HS-27A (cell line): ENCODE data around the gene GAL3ST3.
"Not testable (repeated sequence)": the region's sequence is repeated elsewhere in the genome, so short reads cannot be mapped to it uniquely, and the experiment has no call there.

ENCODE experiments used
- DNase-seq: peaks from one replicate; pipeline ENCODE4 v3.0.0-alpha.2; 2012; ENCODE audit warnings: low read depth, missing footprints

Gene GAL3ST3

DNA sequence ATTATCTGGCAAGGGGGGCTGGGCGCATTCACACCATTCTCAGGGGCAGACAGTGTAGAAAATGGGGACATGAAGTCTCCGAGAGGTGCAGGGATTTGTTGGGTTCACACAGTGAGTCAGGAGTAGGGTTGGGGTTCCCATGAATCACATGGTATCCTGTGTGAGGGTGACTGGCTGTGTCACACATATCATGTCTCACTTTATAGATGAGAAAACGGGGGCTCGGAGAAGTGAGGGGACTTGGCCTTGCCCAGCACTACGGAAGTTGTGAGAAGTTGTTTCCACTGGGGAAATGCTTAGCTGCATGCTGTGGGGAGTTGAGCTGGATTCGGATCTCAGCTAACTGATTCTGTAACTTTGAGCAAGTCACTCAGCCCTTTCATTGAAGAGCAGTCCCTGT, 4.2 kb downstream of the GAL3ST3 start:
- no peak for DNase-seq

DNA sequence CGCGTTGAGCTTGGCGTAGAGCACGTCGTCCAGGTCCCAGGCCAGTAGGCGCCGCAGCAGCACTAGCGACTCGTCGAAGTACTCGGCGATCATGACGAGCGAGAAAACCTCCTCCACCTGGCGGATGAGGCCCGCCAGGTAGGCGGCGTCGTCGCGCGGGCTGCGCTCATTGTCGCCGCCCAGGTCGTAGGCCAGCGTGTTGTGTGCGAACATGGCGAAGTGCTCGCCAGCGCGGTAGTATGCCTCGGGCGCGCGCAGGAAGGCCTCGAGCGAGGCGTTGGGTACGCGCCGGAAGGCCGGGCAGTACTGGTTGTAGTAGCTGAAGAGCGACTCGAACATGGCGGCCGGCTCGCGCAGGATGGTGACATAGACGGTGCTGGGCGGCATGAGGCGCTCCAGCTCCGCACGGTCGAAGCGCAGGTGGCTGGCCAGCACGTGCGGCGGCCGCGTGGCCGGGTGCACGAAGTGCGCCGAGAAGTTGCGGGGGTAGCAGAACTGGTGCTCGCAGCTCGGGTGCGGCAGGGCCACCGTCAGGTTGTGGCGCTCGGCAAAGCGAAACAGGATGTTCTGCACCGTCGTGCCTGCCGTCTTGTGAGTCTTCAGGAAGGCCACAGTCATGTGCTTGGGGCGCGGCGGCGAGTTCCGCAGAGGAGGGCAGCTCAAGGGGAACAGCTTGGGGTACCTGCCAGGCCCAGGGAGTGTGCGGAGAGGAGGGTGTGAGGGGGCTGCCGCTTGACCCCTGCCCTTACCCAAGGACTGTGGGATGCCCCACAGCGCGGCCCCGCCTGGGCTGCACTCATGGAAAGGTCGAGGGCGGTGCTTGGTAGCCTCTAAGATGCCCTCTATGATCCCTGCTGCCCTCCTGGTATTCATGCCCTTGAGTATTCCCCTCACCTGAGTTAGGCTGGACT, 5.7 kb downstream of the GAL3ST3 start:
- no peak for DNase-seq

DNA sequence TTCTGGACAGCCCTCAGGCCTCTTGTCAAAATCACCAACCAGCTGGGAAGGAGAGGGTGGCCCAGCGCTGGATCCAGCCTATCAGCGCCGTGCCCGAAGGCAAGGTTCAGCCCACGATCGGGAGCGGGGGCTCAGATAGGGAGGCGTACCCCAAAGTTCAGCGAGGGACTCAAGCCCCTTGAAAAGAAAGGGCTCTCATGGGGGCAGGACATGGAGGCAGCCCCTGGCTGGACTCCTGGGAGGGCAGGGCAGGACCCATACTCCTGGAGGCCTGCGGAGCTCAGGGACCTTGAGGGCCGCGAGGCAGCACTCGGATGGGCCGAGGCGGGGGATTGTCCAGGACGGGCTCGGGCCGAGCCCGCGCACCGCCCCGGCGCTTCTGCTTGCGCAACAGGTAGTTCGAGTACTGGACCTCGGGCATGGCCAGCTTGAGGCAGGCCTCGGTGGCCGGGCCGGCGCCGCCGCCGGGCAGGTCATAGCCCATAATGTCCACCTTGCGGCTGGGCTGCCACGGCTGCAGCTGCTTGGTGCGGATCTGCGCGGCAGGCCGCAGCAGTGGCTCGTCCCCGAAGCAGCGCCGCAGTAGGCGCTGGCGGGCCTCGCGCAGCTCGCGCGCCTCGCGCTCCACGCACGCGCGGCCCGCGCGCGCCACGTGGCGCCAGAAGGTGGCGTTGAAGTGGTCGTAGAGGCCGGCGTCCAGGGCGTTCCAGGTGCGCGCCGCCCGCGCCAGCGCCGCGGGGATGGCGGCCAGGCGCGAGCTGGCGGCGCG, 6.5 kb downstream of the GAL3ST3 start:
- DNase-seq: no peak

DNA sequence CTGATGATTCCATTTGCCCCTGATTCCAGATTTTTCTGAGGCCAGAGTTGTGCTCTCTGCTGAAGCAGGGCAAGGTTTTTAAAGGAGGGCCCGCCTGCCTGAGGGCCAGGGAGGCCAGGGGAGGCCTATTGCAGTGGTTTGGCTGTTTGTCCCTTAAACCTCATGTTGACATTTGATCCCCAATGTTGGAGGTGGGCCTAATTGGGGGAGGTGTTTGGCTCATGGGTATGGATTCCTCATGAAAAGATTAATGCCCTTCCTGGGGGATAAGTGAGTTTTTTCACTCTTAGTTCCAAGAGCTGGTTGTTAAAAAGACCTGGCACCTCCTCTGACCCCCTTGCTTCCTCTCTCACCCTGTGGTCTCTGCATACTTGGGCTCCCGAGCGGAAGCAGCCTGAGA, 9.2 kb downstream of the GAL3ST3 start:
- no peak for DNase-seq

DNA sequence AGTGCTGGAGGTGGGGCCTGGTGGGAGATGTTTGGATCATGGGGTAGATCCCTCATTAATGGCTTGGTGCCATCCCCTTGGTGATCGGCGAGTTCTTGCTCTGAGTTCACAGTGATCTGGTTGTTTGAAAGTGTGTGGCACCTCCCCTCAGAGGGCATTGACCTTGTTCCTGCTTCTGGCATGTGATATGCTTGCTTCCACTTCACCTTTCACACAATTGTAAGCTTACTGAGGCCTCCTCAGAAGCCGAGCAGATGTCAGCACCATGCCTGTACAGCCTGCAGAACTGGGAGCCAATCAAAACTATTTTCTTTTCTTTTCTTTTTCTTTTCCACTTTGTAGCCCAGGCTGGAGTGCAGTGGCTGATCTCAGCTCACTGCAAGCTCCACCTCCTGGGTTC, 11.6 kb downstream of the GAL3ST3 start:
- DNase-seq: no peak

DNA sequence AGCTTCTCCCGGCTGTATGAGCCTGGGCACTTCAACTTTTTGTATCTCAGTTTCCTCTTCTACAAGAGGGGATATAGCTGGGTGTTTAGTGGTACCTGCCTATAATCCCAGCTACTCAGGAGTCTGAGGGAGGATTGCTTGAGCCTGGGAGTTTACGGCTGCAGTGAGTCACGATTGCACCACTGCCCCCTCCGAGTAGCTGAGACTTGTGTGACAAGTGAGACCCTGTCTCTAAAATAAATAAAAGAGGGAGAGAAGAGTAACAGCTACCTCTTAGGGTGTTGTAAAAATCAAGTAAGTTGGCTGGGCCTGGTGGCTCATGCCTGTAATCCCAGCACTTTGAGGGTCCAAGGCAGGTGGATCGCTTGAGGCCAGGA, 12.6 kb downstream of the GAL3ST3 start:
- DNase-seq: no peak

DNA sequence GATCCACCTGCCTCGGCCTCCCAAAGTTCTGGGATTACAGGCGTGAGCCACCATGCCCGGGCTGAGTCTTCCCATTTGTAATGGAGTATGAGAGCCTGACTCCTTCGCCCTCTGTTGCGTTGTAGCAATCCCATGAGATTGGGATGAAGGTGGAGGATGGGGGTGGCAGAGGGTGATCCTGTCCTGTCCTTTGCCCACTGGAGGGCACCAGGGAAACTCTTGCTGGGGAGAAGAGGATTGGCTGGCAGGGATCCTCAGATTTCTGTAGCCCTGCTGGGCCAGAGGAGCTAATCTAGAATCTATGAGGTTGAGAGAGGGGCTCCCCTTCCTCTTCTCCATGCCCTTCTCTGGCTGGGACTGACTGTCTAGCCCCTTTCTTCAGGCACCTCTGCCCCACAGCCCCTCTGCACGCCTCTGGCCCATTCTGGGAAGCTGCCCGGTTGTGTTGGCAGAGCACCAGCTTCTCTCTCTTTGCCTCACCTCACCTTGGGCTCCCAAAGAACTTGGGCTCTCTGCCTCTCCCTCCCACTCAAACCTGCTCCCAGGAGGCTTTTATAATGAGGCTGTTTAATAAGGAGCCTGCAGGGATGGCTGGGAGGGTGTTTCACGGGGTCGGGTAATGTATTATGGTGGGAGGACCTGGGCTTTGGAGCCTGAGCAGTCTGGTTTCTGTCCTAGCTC, 13.2 kb downstream of the GAL3ST3 start:
- DNase-seq: no peak

DNA sequence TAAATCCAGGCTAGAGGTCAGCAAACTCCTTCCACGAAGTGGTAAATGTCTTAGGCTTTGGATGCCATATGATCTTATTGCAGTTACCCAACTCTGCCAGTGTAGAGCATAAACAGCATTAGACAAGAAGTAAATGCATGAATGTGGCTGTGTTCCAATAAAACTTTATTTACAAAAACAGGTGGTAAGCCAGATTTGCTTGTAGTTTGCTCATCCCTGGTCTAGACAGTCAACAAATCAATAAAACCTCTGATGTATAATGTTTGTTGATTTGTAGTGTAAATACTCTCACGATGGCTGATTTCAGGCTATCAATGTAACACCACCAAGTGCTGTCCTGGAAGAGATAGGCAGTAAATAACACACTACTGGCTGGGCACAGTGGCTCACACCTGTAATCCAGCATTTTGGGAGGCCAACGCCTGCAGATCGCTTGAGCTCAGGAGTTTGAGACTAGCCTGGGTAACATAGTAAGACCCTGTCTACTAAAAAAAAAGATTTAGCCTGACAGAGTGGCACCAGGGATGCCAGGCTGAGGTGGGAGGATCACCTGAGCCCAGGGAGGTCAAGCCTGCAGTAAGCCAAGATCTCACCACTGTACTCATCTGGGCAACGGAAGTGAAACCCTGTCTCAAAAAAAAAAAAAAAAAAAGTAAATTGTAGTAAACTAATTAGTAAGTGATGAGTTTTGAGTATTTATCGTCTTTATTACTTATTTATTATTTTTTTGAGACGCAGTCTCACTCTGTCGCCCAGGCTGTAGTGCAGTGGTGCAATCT, 15.8 kb downstream of the GAL3ST3 start:
- no peak for DNase-seq

DNA sequence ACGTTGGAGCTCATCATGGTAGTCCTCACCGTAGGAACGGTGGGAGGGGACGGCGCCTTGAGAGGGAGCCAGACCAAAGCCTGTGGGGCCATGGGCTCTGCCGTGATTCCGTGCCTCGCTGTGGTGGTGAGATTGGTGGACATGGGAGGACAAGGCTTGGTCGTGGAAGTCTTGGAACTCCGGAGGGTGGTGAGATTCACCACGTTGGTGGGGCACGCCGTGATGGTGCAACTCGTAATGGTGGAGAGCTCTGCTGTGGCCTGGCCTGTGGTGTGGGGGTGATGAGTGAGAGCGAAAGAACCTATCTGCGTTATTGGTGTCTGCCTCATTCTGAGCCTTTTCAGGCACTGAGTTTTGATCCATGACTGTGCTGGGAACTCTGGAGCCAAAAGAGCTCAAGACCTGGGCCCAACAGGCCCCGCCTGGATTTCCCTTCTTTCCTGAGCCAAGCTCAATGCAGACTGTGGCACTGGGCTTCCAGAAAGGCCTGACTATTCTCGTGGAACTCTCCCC, 22.9 kb downstream of the GAL3ST3 start, which contains the start of gene CATSPER1:
TSS of gene CATSPER1 (minus strand) at position 463 of the 513 bp plus-strand sequence. CDS start at position 363, 100 bp downstream.
- DNase-seq: no peak

DNA sequence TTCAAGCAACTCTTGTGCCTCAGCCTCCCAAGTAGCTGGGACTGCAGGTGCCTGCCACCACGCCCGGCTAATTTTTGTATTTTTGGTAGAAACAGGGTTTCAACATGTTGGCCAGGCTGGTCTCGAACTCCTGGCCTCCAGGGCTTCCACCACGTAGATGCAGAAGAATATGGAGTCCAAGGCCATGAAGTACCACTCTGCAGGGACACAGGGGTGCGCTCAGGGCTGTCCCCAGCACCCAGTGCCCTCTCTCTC, 25.8 kb downstream of the GAL3ST3 start:
- DNase-seq: not testable (repeated sequence)

DNA sequence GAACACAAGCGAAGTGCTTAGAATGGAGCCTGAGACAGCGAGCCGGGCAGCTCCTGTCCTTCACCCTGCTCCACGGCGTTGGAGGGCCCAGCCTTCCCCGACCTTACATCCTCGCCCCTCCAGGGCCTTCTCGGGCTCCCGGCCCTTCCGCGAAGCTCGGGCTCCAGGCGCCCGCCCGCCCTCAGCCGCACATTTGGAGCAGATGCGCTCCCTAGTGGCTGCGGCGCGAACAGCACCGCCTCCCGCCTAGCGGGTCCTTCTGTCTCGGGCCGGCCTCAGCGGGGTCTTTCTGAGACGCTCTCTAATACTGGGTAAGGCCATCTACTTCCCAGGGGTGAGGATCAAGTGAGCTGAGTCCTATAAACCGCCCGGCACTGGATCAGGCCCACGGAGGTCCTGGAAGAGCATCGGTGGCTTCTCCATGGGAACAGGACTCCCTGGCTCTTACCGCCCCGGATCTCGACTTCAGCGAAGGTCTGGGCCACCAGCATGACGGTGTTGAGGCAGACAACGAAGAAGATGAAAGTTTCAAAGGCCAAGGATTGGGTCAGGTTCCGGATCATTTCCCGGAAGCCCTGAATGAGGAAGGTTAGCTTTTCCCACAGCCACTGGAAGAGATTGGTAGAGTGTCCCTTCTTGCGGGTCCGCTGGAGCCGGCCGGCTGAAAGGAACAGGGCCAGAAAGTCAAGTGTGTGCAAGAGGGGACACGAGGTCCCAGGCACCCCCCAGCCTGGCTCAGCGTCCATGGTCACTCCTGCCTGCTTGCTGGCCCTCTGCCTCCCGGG, 26.4 kb downstream of the GAL3ST3 start:
- DNase-seq: no peak

DNA sequence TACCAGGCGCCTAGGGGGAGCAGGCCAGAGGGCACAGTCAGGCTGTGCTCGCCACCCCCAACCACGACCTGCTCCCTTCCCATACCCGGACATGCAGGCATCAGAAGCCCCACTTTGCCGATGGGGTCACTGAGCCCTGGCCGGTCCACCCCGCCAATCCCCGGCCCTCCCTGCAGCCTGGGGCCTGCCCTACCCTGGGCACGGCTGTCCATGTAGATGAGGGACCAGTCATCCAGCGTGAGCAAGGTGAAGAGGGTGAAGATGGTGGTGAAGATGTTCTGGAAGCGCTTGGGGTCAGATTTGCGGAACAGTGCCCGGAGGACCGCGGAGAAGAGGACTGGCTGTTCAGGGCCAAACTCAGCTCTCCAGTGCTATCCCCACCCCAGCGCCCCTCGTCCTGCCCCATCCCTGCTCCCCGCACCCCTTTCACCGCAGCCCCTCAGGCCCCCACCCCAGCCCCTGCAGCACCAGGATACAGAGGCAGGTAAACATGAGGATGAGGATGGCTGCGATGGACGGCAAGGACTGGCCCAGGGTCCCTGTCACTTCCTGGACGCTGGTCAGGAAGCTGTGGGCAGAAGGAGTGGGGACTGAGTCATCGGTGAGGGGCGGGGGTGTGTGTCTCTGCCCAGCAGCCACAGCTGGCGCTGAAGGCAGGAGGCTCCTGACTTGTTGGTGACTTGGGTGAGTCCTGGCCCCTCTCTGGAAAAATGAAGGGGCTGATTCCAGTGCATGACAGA, 28.2 kb downstream of the GAL3ST3 start:
- DNase-seq: peak; percentile 73

DNA sequence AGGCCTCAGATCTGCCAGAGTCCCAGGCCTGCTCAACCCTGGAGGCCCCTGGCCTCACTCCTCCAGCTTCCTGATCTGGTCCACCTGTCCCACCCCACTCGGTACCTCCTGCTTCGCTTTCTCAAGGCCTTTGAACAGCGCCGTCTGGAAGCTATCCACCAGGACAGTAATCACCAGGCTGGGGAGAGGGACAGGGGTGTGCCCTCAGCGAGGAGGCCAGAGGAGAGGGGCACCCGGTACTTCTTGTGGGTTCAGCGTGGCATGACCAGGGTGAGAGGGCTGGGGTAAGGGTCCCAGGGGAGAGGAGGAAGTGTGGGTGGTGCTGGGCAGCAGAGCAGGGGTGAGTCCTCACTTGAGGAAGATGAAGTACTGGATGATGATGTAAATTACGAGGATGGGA, 28.7 kb downstream of the GAL3ST3 start:
- no peak for DNase-seq

DNA sequence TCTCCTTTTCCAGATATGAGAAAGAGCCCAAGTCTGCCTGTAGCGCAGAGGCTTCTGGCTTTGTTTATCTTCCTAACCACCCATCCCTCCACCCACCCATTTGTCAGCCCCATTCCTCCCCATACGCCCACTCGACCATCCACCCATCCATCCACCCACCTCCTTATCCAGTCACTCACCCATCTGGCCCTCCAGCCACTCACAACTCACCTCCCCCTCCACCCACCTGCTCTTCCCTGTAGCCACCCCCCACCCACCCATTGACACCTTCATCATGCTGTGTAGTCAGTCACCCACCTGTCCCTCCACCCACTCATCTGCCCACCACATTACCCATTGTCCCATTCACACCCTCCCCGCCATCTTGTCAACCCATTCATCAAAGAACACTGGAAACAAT, 31.6 kb downstream of the GAL3ST3 start:
- no peak for DNase-seq

DNA sequence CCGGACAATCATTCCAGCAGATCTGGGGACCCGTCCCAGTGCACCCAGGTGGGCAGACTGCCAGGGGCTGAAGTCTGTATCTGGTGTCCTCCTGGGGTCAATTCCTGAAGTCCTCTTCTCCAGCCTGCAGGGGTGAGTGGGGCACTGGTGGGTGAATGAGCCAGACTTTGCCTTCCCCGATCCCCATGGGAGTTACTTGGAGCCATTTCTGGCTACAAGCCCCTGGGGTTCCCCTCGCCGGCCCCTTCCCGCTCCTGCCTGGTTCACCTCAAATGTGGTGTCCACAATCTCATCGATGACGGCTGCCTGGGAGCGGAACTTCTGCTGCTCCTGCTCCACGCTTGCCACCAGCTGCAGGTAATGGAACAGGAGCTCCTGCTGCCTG, 32.2 kb downstream of the GAL3ST3 start:
- no peak for DNase-seq

DNA sequence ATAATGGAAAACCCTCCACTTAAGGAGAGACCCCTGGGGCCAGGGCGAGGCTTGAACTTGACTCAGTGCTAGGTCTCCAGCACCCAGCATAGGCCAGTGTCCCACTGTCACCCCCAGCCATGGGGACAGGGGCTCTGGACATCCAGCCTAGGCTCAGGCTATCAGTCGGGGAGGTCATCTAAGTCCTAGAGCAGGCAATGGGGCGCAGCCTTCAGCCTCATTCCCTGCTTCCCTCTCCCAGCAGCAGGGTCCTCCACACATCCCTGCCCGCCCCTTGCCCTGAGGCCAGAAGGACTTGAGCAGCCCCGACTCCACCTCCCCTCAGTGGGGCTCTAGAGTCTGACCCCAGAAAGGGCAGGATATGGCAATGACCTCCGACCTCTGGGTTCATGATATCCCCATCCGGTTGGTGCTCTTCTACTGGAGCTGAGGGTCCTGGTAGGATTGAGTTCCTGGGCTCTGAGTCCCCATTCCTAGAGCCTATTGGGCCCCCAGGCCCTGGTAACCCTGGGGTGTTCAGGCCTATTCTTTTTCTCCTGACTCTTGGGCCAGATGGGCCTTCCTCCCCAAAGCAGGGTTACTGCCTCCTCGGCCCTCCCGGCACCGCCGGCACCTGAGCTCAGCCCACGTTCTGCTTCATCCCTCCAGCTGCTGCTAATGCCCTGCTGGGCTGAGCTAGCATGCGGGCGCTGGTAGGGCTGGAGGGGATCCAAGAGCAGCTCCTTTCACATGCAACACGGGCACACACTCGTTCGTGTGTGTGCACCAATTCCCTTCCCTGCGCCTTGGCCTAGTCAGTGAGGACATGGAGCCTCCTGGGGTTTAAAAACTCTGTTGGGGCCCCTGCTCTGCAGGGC, 32.8 kb downstream of the GAL3ST3 start:
- DNase-seq: no peak

DNA sequence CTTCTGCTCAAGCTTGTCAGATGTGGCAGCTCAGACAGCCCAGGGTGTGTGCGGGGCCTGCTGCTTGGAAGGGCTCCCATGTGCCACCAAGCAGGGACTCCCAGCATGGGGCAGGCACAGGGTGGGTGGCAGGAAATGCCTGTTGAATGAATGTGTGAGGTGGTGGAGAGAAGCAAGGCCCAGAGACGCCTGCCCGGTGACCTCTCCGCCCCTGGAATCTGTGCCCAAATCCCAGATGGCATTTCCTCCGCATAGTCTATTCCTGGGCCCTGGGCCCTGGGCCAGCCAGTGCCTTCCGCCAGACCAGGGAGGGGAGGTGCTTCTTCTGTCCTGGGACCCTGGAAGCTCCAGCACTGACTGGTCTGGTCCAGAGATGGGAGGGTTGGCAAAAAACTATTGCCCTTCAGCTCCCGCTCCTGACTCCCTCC, 33.5 kb downstream of the GAL3ST3 start:
- peak; percentile 97 for DNase-seq

DNA sequence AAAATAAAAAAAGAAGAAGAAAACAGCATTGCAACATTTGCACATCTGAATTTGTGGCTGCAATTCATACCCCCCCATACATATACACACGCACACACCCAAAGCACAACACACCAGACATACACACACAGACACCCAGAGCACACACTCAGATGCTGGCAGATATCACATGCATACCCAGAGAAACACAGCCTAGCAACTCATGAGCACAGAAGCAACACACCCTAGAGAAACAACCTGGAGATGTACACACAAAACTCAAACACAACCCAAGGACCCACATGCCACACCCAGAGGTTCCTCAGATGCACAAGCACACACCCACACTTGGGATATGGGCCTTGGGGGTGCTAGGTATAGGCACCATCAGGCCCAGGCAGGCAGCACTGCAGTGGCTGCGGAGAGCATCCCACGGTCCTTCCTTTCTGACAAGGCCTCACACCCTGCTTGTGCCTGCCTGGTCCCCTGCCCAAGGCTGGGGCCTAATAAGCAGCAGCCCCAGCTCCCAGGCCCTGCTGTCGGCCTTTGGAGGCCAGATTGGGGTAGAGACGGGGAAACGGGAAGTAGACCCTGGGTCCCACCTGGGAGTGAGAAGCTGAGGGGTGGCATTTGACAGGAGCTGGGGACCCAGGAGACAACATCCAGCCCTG, 34.0 kb downstream of the GAL3ST3 start:
- DNase-seq: no peak

DNA sequence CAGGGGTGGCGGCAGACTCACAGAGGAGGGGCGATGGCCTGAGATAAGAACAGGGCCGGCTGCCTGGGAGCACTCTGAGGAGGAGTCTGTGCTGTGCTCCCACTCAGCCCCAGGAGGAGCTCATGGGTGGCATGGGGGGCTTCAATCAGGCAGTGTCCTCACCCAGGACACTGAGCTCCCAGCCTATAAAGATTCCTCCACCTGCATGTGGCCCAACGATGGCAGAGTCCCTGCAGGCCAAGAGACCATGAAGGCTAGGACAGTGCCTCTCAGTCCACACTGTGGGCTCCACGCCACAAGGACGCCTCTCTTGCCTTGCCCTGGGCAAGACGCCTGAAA, 35.2 kb downstream of the GAL3ST3 start:
- DNase-seq: no peak
